Progenitor cell of endocrine pancreas (in vitro differentiated cells): ENCODE measurements around the gene PIP5K1B. TPM values are rescaled to one million over a fixed set of nuclear protein-coding genes. Genes with fewer than 3 reads are reported as not detected.

Source experiments
- DNase-seq: peaks from one replicate; pipeline ENCODE4 v3.0.0; 2021; ENCODE audit warnings: low spot score; ENCODE audit not compliant: unreplicated experiment
- H3K27ac Mint-ChIP-seq: 2 replicates; pipeline ENCODE4 v1.8.0; 2021; ENCODE audit warnings: mild to moderate bottlenecking, moderate library complexity, mixed read lengths
- H3K27me3 Mint-ChIP-seq: 2 replicates; pipeline ENCODE4 v1.8.0; 2021; ENCODE audit warnings: mixed read lengths
- H3K36me3 Mint-ChIP-seq: 2 replicates; pipeline ENCODE4 v1.8.0; 2022; ENCODE audit warnings: mixed read lengths; ENCODE audit not compliant: insufficient read depth
- H3K4me1 Mint-ChIP-seq: 2 replicates; pipeline ENCODE4 v1.8.0; 2021; ENCODE audit warnings: low read depth, mixed read lengths
- H3K4me3 Mint-ChIP-seq: 2 replicates; pipeline ENCODE4 v1.8.0; 2021; ENCODE audit warnings: low read depth, mild to moderate bottlenecking, moderate library complexity, mixed read lengths
- H3K9me3 Mint-ChIP-seq: 2 replicates; pipeline ENCODE4 v1.8.0; 2021; ENCODE audit warnings: low read depth, mixed read lengths
- total RNA-seq: library from RNA; stranded (reverse); gene quantifications from 2 replicates; pipeline ENCODE4 v1.2.1, GENCODE V29; 2021
- TF ChIP-seq, protein P1 (sequence below): fragments of 200-600 bp; sonication (generic); IDR thresholded peaks from one replicate; pipeline ENCODE4 v1.5.0; 2021; ENCODE audit warnings: antibody characterized with exemption, mild to moderate bottlenecking; ENCODE audit not compliant: unreplicated experiment

Gene PIP5K1B
- total RNA-seq, 1 donor from 2014 or later = 1.5 TPM

DNA sequence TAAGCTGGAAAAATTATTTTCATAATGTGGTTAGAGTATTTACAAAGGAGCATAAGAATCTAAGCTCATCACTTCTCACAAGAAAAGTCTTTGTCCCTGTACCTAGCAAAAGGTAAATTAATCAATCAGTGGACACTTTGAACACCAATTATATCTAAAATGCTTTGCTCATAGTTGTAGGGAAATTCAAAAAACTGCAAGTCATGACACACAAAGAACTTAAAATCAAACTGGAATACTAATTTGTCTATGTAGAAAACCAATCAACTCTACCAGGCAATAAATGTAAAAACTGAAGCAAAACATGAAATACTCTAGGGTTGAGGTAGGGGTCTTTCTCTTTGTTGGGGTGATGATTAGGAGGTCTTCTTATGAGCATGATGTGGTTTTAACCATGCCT lies 173.4 kb downstream of the PIP5K1B start:
- H3K4me1 Mint-ChIP-seq = no peaks in the 10 kb centered on the region
- no peak overlapping the region for H3K27ac Mint-ChIP-seq
- no peaks in the 10 kb centered on the region for H3K27me3 Mint-ChIP-seq
- no peaks in the 10 kb centered on the region for H3K36me3 Mint-ChIP-seq
- H3K4me3 Mint-ChIP-seq = no peak overlapping the region
- TF ChIP-seq, protein P1, sequence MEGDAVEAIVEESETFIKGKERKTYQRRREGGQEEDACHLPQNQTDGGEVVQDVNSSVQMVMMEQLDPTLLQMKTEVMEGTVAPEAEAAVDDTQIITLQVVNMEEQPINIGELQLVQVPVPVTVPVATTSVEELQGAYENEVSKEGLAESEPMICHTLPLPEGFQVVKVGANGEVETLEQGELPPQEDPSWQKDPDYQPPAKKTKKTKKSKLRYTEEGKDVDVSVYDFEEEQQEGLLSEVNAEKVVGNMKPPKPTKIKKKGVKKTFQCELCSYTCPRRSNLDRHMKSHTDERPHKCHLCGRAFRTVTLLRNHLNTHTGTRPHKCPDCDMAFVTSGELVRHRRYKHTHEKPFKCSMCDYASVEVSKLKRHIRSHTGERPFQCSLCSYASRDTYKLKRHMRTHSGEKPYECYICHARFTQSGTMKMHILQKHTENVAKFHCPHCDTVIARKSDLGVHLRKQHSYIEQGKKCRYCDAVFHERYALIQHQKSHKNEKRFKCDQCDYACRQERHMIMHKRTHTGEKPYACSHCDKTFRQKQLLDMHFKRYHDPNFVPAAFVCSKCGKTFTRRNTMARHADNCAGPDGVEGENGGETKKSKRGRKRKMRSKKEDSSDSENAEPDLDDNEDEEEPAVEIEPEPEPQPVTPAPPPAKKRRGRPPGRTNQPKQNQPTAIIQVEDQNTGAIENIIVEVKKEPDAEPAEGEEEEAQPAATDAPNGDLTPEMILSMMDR = no peak
- no peaks in the 10 kb centered on the region for H3K9me3 Mint-ChIP-seq
- no peak for DNase-seq

DNA sequence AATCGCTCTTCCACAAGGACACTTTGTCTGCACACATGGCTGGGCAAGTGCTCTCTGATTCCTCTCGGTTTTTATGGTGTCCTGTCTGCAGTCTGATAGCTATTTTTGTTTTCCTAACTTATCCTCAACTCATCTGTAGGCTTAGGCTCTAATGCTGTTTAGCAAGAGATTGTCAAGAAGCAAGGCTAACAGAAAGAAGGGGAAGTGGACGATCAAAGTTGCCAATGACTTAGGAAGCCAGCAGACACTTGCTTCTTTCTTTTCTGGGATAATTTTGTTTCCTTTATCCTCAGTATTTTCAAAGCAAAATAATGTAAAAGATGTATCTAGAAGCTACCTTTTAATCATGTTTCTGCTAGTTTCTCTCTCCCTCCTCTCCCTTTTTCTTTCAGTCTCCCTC lies 178.2 kb downstream of the PIP5K1B start:
- Mint-ChIP-seq H3K9me3 (no peaks in the 10 kb centered on the region), H3K4me3 (no peak overlapping the region), H3K4me1 (no peaks in the 10 kb centered on the region), H3K27me3 (no peaks in the 10 kb centered on the region), H3K36me3 (no peaks in the 10 kb centered on the region), H3K27ac (no peak overlapping the region)
- no peak for DNase-seq
- TF ChIP-seq, protein P1 = no peak

DNA sequence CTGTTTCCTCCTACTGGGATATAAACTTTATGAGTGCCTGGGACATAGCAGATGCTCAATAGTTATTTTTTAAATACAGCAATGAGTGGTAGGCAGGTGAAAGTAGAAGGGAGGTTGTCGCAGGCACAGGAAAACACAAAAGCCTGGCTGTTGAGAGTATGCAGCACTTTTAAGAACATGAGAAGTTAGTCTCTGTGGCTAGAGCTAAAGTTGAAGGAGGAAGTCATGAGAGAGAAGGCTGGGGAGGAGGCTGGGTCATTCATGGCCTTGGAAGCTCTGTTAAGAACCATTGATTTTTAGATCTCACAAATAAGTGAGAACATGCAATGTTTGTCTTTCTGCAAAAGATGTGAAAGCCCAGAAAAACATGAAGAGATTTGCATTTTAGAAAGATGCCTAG lies 182.2 kb downstream of the PIP5K1B start:
- Mint-ChIP-seq H3K4me1 (no peaks in the 10 kb centered on the region), H3K9me3 (no peaks in the 10 kb centered on the region), H3K36me3 (no peaks in the 10 kb centered on the region), H3K27ac (no peak overlapping the region), H3K27me3 (no peaks in the 10 kb centered on the region), H3K4me3 (no peak overlapping the region)
- TF ChIP-seq, protein P1 = no peak
- no peak for DNase-seq

DNA sequence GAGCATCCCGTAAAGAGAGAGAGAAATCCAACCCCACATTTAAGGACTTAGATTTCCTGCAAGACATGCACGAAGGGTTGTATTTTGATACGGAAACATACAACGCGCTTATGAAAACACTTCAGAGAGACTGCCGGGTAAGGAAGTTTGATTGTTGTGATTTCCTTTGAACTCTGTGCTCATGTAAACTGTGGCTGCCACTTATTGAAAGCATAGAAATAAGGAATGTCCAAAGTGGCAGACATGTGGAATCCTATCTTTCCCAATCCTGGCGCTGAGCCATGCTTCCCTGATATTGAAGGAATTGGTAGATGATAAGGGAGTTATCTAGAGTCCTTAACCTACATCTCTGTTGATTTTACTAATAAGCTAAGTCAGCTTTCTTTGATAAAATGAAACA lies 189.5 kb downstream of the PIP5K1B start:
- no peaks in the 10 kb centered on the region for H3K36me3 Mint-ChIP-seq
- no peaks in the 10 kb centered on the region for H3K9me3 Mint-ChIP-seq

DNA sequence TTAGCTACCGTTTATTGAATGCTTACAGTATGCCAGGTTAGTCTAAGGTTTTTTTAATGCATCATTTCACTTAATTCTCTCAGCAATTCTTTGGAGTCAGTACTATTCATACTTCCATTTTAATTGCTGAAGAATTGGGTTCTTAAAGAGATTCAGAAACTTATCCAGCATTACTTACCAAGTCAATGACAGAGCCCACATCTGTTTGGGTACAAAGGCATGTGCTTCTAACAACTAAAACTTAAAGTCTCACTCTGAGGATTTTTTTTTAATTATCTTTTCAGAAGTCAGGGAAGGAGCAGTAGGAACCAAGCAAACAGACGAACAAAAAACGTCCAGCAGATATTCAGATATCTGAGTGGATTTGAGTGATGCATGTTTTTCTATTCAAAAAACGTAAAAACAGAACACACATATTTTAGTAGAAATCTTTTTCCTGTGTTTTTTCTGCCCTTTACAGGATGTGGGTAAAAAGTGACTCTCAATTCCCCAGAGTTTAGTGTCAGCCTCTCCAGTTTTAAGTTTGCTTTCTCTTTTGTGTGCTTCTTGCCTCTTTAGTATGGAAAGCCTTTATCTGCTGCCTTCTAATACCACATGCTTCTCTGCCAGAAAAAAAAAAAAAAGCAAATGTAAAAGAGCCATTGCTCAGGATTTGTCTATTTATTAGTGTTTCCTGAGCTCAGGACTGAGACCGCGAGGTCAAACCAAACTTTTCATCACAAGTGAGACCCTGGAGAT lies 190.9 kb downstream of the PIP5K1B start:
- no peaks in the 10 kb centered on the region for H3K36me3 Mint-ChIP-seq
- no peak overlapping the region for H3K4me3 Mint-ChIP-seq
- H3K4me1 Mint-ChIP-seq = peaks cover 13% of the 10 kb centered on the region
- H3K27me3 Mint-ChIP-seq = peaks cover 10% of the 10 kb centered on the region
- TF ChIP-seq, protein P1 = no peak
- H3K27ac Mint-ChIP-seq = no peak overlapping the region
- DNase-seq = no peak
- no peaks in the 10 kb centered on the region for H3K9me3 Mint-ChIP-seq

More for the DNA sequence above, 189.5 kb downstream of the PIP5K1B start:
- Mint-ChIP-seq H3K27ac (no peak overlapping the region), H3K4me3 (no peak overlapping the region), H3K27me3 (peaks cover 10% of the 10 kb centered on the region), H3K4me1 (peaks cover 13% of the 10 kb centered on the region)
- no peak for DNase-seq
- TF ChIP-seq, protein P1 = no peak
